ENCODE results near the gene FANCF.

The FANCF gene

DNA sequence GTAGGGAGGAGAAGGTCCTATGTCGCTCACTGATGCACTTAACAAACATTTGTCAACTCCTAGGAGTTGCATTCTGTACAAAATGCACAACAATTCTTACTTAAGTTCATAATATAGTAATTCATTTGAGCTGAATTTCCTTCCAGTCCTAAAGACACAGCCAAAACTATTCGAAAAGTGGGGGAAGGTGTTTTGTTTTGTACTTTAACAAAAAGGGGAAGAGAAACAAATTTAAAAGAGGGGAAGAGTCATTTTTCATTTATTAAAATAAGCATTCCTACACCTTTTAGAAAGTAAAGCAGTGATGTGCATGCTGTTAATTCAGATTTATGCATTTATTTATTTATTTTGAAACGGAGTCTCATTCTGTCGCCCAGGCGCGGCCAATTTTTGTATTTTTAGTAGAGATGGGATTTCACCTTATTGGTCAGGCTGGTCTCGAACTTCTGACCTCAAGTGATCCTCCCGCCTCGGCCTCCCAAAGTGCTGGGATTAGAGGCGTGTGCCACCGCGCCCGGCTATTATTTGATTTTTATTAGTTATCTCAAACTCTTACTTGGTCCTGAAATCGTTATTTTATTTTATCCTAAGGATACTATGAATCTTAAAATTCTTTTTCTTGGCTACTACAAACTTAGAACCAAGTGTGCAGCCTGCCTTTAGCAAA, 1.1 kb upstream of the FANCF start:
- no peak for DNase-seq (ENCODE audit: low read depth in 3 of 3)

GRCh38 chr11:22624742-22625447, 728 bp downstream of the FANCF start:
- DNase-seq (ENCODE audit: low read depth in 3 of 3): peak; percentile 33 to 49 (median 34)

- DNase-seq (ENCODE audit: low read depth in 3 of 3): no peak
These were observed 7.8 kb downstream of the FANCF start for GRCh38 chr11:22617868-22618267.

DNA sequence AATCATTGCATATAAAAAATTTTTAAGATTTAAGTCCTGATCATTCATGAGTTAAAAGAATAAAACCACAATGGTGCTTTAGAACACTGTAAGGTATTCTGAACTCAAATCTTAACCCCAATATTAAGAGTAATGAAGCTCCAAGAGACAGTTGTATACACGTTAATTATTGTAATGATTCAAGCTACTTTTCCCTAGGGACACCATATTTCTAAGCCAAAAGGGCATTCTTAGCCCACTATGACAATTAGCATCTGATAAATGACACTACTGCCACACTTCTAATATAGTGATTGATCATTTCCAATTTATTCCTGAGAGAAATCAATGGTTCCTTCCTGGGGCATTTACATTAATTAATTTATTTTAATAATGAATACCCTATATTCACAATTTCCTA, 21.7 kb downstream of the FANCF start:
- DNase-seq (ENCODE audit: low read depth in 3 of 3): no peak

DNA sequence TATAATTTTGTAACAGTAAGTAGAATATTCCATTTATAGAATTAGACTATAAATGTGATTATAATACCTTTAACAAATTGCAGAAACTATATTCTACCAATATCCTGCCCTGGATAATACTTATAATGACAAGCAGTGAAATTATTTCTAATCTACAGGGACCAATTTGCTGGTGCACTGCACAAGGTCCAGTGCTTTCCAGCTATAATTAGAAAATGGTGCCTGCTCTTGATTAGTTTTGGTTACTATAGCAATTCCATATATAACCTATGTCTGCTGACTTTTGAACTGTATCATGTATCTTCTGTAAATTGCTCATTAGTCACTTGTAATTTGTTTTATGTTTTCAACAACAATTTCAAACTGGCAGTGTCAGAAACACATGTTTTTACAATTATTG, 23.1 kb downstream of the FANCF start:
- DNase-seq (ENCODE audit: low read depth in 3 of 3): no peak

- DNase-seq (ENCODE audit: low read depth in 3 of 3): no peak
These were observed 26.2 kb downstream of the FANCF start for GRCh38 chr11:22599458-22599857.

DNA sequence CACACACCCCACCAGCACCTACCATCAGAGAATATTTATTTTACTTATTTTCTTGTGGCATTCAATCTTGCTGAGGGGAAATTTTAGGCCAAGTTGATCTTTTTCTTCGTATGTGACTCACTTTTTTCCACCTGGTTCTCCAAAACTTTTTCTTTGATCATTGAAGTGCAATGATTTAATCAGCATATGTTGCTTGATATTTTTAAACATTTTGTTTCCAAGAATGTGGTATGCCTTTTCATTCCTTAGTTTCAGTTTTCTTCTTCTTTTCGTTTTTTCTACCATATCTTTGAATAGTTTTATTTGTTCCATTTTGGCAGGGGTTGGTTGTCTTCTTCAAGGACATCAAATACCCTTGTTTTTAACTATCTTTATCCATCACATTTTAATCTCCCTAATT, 28.6 kb downstream of the FANCF start:
- no peak for DNase-seq (ENCODE audit: low read depth in 3 of 3)

DNA sequence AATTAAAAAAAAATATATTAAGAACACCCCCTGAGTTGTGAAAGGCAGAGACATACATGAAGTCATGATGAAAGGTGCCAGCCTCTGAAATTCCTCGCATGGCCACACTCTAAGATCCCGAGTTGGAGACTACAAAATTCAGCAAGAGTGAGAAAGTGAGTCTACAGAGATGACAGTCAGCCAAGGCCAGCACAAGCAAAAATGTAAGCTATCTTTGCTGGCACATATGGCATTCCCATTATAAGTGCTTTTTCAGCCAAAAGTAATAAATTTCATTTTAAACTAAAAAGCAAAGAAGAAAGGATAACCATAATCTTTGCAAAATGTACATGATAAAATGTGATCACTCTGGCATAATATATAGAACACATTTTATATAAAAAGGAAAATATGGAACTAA, 40.6 kb downstream of the FANCF start:
- no peak for DNase-seq (ENCODE audit: low read depth in 3 of 3)

GRCh38 chr11:22583963-22584492, 41.6 kb downstream of the FANCF start:
- DNase-seq (ENCODE audit: low read depth in 3 of 3): no peak

GRCh38 chr11:22582151-22582410, 43.5 kb downstream of the FANCF start:
- no peak for DNase-seq (ENCODE audit: low read depth in 3 of 3)

- no peak for DNase-seq (ENCODE audit: low read depth in 3 of 3)
These were observed 44.1 kb downstream of the FANCF start for GRCh38 chr11:22581354-22582150.

GRCh38 chr11:22577854-22578253, 47.8 kb downstream of the FANCF start:
- DNase-seq (ENCODE audit: low read depth in 3 of 3): no peak
